ENCODE measurements around the gene GAPDH.

GAPDH gene

DNA sequence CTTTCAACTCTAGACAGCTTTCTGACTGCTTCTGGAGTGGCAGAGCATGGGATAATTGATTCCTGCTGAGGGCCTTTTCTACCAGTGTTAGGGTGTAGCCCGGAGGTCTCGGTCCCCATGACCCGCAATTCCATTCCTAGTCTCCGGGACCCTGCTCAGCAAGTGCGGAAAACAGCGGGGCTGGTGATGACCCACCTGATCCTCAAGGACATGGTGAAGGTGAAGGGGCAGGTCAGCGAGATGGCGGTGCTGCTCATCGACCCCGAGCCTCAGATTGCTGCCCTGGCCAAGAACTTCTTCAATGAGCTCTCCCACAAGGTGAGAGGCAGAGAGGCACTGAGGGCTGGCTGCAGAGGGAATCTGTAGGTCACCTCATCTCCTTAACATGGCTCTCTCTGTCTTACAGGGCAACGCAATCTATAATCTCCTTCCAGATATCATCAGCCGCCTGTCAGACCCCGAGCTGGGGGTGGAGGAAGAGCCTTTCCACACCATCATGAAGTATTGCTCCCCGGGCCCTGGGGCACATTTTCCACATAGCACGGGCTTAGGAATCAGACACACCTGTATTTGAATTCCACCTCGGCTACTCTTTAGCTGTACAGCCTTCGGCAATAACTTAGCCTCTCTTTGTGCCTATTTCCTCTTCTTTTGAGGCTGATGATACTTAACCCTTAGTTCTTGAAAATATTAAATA is 5.6 kb upstream of the GAPDH start:
- no peak for DNase-seq (ENCODE audit: low read depth in 4 of 4, low spot score in 1 of 4)

DNA sequence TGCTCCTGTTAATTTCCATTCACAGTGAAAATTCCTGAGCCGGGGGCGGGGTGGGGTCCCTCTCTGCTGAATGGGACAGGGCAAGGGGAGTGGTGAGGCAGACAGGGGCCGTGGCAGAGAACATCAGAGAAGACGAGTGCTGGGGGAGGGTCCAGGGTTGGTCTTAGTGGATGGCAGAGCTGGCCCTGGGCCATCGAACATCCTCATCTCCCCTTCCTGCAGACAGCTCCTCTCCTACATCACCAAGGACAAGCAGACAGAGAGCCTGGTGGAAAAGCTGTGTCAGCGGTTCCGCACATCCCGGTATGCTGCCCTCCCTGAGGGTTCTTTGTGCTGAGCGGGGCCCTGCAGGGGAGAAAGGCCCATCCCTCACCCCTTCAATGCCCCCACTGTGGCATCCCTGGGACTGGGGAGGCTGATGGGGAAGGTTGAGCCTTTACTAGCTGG is 5.0 kb upstream of the GAPDH start:
- no peak for DNase-seq (ENCODE audit: low read depth in 4 of 4, low spot score in 1 of 4)

- no peak for DNase-seq (ENCODE audit: low read depth in 4 of 4, low spot score in 1 of 4)
Measured at GRCh38 chr12:6530576-6531260, 3.6 kb upstream of the GAPDH start.

DNA sequence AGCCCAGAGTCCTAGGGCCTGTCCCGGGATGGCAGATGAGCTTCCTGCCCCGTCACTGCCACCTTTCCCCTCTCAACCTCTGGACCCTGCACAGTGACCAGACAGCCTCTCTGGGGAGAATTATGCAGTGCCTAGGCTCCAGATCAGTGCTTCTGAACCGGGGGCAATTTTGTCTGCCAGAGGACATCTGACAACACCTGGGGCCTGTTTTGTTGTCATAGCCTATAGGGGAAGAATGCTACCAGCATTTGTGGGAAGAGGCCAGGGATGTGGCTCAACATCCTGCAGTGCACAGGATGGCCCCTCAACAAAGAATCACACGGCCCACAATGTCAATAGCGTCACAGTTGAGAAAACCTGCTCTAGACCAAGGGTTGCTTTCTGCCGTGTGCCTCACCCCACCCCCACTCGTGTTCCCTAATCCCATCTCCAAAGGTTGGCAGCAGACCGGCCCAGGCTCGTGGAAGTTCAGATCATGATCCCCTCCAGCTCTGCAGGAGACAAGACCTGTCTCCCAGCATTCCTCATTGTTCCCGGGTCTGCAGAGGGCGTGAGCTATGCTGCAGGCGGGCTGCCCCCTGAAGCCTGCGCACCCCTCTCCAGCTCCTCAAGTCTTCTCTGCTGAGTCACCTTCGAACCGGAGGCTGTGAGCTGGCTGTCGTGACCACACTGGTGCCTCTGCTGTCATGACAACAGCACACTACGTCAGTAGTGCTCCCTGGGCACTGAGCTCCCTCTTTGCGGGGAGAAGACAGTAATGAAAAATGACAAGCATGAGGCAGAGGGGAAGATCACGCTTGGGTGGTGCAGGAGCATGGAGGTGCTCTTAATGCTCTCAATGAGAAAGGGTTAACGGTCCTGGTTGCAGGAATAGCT is 2.0 kb upstream of the GAPDH start:
- peak; percentile 60 to 84 (median 70) for DNase-seq (ENCODE audit: low read depth in 4 of 4, low spot score in 1 of 4)

GRCh38 chr12:6532927-6533652 is 1.2 kb upstream of the GAPDH start:
- peak in 1 of 4 experiments; percentile 59 for DNase-seq (ENCODE audit: low read depth in 4 of 4, low spot score in 1 of 4)

GRCh38 chr12:6533653-6533922 is 729 bp upstream of the GAPDH start:
- peak in 1 of 4 experiments; percentile 45 for DNase-seq (ENCODE audit: low read depth in 4 of 4, low spot score in 1 of 4)

DNA sequence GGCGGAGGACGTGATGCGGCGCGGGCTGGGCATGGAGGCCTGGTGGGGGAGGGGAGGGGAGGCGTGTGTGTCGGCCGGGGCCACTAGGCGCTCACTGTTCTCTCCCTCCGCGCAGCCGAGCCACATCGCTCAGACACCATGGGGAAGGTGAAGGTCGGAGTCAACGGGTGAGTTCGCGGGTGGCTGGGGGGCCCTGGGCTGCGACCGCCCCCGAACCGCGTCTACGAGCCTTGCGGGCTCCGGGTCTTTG is 303 bp downstream of the GAPDH start:
- peak in 3 of 4 experiments; percentile 63 to 78 (median 66) for DNase-seq (ENCODE audit: low read depth in 4 of 4, low spot score in 1 of 4)

- DNase-seq (ENCODE audit: low read depth in 4 of 4, low spot score in 1 of 4), result peak in 3 of 4 experiments; percentile 56 to 75 (median 59)
Measured at GRCh38 chr12:6534945-6535696, 804 bp downstream of the GAPDH start.

GRCh38 chr12:6535697-6535946 is 1.3 kb downstream of the GAPDH start:
- no peak for DNase-seq (ENCODE audit: low read depth in 4 of 4, low spot score in 1 of 4)

DNA sequence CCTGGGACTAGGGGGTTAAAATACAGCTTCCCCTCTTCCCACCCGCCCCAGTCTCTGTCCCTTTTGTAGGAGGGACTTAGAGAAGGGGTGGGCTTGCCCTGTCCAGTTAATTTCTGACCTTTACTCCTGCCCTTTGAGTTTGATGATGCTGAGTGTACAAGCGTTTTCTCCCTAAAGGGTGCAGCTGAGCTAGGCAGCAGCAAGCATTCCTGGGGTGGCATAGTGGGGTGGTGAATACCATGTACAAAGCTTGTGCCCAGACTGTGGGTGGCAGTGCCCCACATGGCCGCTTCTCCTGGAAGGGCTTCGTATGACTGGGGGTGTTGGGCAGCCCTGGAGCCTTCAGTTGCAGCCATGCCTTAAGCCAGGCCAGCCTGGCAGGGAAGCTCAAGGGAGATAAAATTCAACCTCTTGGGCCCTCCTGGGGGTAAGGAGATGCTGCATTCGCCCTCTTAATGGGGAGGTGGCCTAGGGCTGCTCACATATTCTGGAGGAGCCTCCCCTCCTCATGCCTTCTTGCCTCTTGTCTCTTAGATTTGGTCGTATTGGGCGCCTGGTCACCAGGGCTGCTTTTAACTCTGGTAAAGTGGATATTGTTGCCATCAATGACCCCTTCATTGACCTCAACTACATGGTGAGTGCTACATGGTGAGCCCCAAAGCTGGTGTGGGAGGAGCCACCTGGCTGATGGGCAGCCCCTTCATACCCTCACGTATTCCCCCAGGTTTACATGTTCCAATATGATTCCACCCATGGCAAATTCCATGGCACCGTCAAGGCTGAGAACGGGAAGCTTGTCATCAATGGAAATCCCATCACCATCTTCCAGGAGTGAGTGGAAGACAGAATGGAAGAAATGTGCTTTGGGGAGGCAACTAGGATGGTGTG is 1.9 kb downstream of the GAPDH start:
- no peak for DNase-seq (ENCODE audit: low read depth in 4 of 4, low spot score in 1 of 4)

GRCh38 chr12:6536894-6537579 is 2.7 kb downstream of the GAPDH start:
- DNase-seq (ENCODE audit: low read depth in 4 of 4, low spot score in 1 of 4), result peak in 1 of 4 experiments; percentile 15

DNA sequence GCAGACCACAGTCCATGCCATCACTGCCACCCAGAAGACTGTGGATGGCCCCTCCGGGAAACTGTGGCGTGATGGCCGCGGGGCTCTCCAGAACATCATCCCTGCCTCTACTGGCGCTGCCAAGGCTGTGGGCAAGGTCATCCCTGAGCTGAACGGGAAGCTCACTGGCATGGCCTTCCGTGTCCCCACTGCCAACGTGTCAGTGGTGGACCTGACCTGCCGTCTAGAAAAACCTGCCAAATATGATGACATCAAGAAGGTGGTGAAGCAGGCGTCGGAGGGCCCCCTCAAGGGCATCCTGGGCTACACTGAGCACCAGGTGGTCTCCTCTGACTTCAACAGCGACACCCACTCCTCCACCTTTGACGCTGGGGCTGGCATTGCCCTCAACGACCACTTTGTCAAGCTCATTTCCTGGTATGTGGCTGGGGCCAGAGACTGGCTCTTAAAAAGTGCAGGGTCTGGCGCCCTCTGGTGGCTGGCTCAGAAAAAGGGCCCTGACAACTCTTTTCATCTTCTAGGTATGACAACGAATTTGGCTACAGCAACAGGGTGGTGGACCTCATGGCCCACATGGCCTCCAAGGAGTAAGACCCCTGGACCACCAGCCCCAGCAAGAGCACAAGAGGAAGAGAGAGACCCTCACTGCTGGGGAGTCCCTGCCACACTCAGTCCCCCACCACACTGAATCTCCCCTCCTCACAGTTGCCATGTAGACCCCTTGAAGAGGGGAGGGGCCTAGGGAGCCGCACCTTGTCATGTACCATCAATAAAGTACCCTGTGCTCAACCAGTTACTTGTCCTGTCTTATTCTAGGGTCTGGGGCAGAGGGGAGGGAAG is 3.5 kb downstream of the GAPDH start:
- DNase-seq (ENCODE audit: low read depth in 4 of 4, low spot score in 1 of 4), result peak in 3 of 4 experiments; percentile 65 to 68 (median 66)

DNA sequence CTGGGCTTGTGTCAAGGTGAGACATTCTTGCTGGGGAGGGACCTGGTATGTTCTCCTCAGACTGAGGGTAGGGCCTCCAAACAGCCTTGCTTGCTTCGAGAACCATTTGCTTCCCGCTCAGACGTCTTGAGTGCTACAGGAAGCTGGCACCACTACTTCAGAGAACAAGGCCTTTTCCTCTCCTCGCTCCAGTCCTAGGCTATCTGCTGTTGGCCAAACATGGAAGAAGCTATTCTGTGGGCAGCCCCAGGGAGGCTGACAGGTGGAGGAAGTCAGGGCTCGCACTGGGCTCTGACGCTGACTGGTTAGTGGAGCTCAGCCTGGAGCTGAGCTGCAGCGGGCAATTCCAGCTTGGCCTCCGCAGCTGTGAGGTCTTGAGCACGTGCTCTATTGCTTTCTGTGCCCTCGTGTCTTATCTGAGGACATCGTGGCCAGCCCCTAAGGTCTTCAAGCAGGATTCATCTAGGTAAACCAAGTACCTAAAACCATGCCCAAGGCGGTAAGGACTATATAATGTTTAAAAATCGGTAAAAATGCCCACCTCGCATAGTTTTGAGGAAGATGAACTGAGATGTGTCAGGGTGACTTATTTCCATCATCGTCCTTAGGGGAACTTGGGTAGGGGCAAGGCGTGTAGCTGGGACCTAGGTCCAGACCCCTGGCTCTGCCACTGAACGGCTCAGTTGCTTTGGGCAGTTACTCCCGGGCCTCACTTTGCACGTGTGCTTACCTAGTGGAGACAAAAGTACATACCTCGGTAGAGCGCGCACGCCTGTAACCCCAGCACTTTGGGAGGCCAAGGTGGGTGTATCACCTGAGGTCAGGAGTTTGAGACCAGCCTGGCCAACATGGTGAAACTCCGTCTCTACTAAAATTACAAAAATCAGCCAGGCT is 4.3 kb downstream of the GAPDH start:
- peak in 1 of 4 experiments; percentile 34 for DNase-seq (ENCODE audit: low read depth in 4 of 4, low spot score in 1 of 4)

DNA sequence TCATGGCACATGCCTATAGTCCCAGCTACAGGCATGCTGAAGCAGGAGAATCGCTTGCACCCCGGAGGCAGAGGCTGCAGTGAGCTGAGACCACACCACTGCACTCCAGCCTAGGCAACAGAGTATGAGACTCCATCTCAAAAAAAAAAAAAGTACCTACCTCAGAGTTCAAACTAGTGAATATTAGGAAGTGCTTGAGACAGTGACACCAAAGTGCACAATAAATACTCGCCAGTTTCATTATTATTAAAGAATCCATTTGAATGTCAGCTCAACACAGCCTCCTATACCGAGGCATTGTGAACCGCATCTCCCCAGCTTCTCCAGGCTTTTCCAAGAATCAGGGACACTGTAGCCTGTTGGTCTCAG is 5.0 kb downstream of the GAPDH start:
- DNase-seq (ENCODE audit: low read depth in 4 of 4, low spot score in 1 of 4), result no peak

GRCh38 chr12:6539707-6540134 is 5.4 kb downstream of the GAPDH start:
- no peak for DNase-seq (ENCODE audit: low read depth in 4 of 4, low spot score in 1 of 4)

- DNase-seq (ENCODE audit: low read depth in 4 of 4, low spot score in 1 of 4), result peak in 2 of 4 experiments; percentile 45 to 46
Measured at GRCh38 chr12:6540181-6540877, 6.0 kb downstream of the GAPDH start.
